ENCODE measurements around the gene SLC12A9. TPM values are rescaled to one million over a fixed set of nuclear protein-coding genes. Genes with fewer than 3 reads are reported as not detected.

Gene SLC12A9
- total and polyA plus RNA-seq, 2 of the 8 experiments (the other 6 are each of a cell fraction or from before 2014, with no cell fraction given), result 31.4 to 40.1 TPM

DNA sequence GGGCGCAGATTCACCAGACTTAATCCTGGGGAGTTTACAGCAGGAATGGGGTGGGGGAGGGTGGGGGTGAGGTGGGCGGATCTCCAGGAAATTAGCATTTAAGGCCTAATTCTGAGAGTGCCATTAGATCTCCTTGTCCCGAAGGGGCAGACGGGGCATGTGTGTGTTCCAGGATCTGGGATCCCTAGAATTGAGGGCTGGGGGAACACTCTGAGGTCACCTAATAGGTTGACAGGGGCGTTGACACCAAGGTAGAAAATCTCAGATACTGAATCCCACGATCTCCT, 15.8 kb upstream of the SLC12A9 start:
- H3K4ac ChIP-seq (replicated peaks; ENCODE audit: insufficient read length, low read depth, low read length), result peak overlapping the region; percentile 88
- H3K79me2 ChIP-seq (ENCODE audit: control insufficient read depth in 1 of 2, insufficient read depth in 2 of 2, low read length in 2 of 2), result no peaks in the 10 kb centered on the region
- peak overlapping the region; percentile 81 for H4K91ac ChIP-seq (replicated peaks; ENCODE audit: insufficient read length, low read length)
- no peak overlapping the region for H3K23ac ChIP-seq (ENCODE audit: insufficient read length)
- no peaks in the 10 kb centered on the region for H4K20me1 ChIP-seq (replicated peaks in 1 of 2; ENCODE audit: control insufficient read depth in 1 of 2, insufficient read depth in 2 of 2, low read length in 2 of 2)
- peaks cover 3 to 10% (median 8%) of the 10 kb centered on the region in 4 experiments for H3K4me1 ChIP-seq (replicated peaks in 1 of 4; ENCODE audit: control insufficient read depth in 3 of 4, insufficient read depth in 4 of 4, low read length in 3 of 4)
- H2BK12ac ChIP-seq (ENCODE audit: low read depth, low read length), result peak overlapping the region; percentile 88; the same call in 1 of the 2 replicates
- FAIRE-seq (no peak), DNase-seq (ENCODE audit: low read depth in 1 of 2, low spot score in 2 of 2) (no peak)
- H3K18ac ChIP-seq (ENCODE audit: extremely low read depth, low read length), result peak overlapping the region; percentile 97
- H3K36me3 ChIP-seq (ENCODE audit: control insufficient read depth in 2 of 4, insufficient read depth in 4 of 4, low read length in 3 of 4), result no peaks in the 10 kb centered on the region
- H2BK5ac ChIP-seq (ENCODE audit: low read depth, low read length), result peak overlapping the region; percentile 95
- no peak overlapping the region for H2BK20ac ChIP-seq (ENCODE audit: low read length)
- peak overlapping the region; percentile 29 to 67 (median 56) for H3K4me3 ChIP-seq (ENCODE audit: extremely low read depth in 1 of 4, insufficient read depth in 2 of 4, low read depth in 3 of 4, low read length in 4 of 4)
- TF ChIP-seq TAF1 (IDR thresholded peaks at IDR 0.05; ENCODE audit: low read depth, low read length) (0 out of 2 replicates have a peak, but pooled peaks have one; percentile 0), ASH2L (IDR thresholded peaks at IDR 0.05; ENCODE audit: low read length) (peak; percentile 64), TBP (IDR thresholded peaks at IDR 0.05; ENCODE audit: low read depth, low read length) (peak; percentile 9; the same call in 1 of the 2 replicates), CEBPB (IDR thresholded peaks at IDR 0.05; ENCODE audit: low read depth, low read length) (no peak), SIN3A (conservative IDR thresholded peaks at IDR 0.05 in 1 of 2, IDR thresholded peaks at IDR 0.05 in 1 of 2; ENCODE audit: low read depth in 1 of 2, low read length in 2 of 2) (no peak), POLR2A (IDR thresholded peaks at IDR 0.05; ENCODE audit: control extremely low read depth in 1 of 2, low read depth in 2 of 2, low read length in 2 of 2) (peak in 1 of 2 experiments; percentile 47; a peak in 2 of 3 replicates), POLR2AphosphoS5 (IDR thresholded peaks at IDR 0.05; ENCODE audit: low read depth, low read length) (peak; percentile 76)
- H3K27me3 ChIP-seq (replicated peaks in 1 of 4; ENCODE audit: control insufficient read depth in 3 of 4, extremely low read depth in 1 of 4, insufficient read depth in 3 of 4, low read length in 3 of 4), result no peaks in the 10 kb centered on the region
- H3K79me1 ChIP-seq (ENCODE audit: low read depth, low read length), result peaks cover 6% of the 10 kb centered on the region; the same call in 1 of the 2 replicates
- no peak overlapping the region for H2BK120ac ChIP-seq (replicated peaks; ENCODE audit: low read depth, low read length)
- H3K56ac ChIP-seq (replicated peaks; ENCODE audit: insufficient read length, low read depth, low read length), result peak overlapping the region; percentile 93
- peak overlapping the region; percentile 94; the same call in 1 of the 2 replicates for H4K8ac ChIP-seq (ENCODE audit: extremely low read depth, insufficient read depth, low read length)
- 0% methylated on average over 4 of the region's 6 CpGs; no CpG with 5 or more reads in 1 of the 2 experiments for WGBS, 2 experiments (ENCODE audit: extremely low coverage in 1 of 2, insufficient coverage in 1 of 2, insufficient read length in 1 of 2, insufficient replicate concordance in 2 of 2, low coverage in 1 of 2, low lambda C conversion rate in 2 of 2, missing lambda C conversion rate in 1 of 2)
- H3K9me3 ChIP-seq (ENCODE audit: insufficient read depth in 2 of 2, low read depth in 1 of 2, low read length in 1 of 2), result no peaks in the 10 kb centered on the region
- H3K27ac ChIP-seq (ENCODE audit: low read depth, low read length), result peak overlapping the region; percentile 94
- H3K23me2 ChIP-seq (ENCODE audit: low read depth, low read length), result peaks cover 3% of the 10 kb centered on the region; the same call in 1 of the 2 replicates
- H2BK15ac ChIP-seq (ENCODE audit: low read length), result peak overlapping the region; percentile 88; the same call in 1 of the 2 replicates
- H3K14ac ChIP-seq (ENCODE audit: insufficient read length), result no peak overlapping the region
- peak overlapping the region; percentile 20; the same call in 1 of the 2 replicates for H2AK5ac ChIP-seq (ENCODE audit: low read depth, low read length)
- POLR2A ChIA-PET (ENCODE audit: partially characterized antibody), result interaction anchor here (0.7 to 3.3 kb wide), 21 partner anchors 9 to 233 kb away, joined by 3 to 53 read pairs (median 5); partner anchors contain the start of genes EPHB4, POP7, SLC12A9 and SRRT
- CTCF ChIA-PET (ENCODE audit: partially characterized antibody), result interaction anchor here (1.2 to 7.0 kb wide), 8 partner anchors 8 to 131 kb away, joined by 4 to 55 read pairs (median 6); partner anchors contain the start of genes EPHB4, POP7 and SLC12A9
- H3K4me2 ChIP-seq (ENCODE audit: insufficient read depth in 1 of 2, low read depth in 2 of 2, low read length in 2 of 2), result peak overlapping the region; percentile 92 to 93
- peak overlapping the region; percentile 99 for H4K5ac ChIP-seq (ENCODE audit: insufficient read length, low read depth, low read length)
- peak overlapping the region; percentile 60 to 82 (median 70) for H3K9ac ChIP-seq (replicated peaks in 1 of 4; ENCODE audit: extremely low read depth in 1 of 4, low read depth in 3 of 4, low read length in 3 of 4)
- H2AFZ ChIP-seq (ENCODE audit: low read length), result no peak overlapping the region
